GM23248 (cell line): ENCODE results near the gene GOLGA6L1.

Experiments used
- EZH2 ChIP-seq: fragments of 200-600 bp; sonication (generic); IDR thresholded peaks from 2 replicates; pipeline ENCODE4 v1.6.1; 2018; ENCODE audit warnings: antibody characterized with exemption, mild to moderate bottlenecking; ENCODE audit not compliant: insufficient read depth, poor library complexity, severe bottlenecking
- EZH2phosphoT487 ChIP-seq: fragments of 200-600 bp; sonication (generic); IDR thresholded peaks from 2 replicates; pipeline ENCODE4 v1.6.1; 2018; ENCODE audit warnings: antibody characterized with exemption, moderate library complexity, mild to moderate bottlenecking, low read depth; ENCODE audit not compliant: insufficient read depth

GRCh38 chr15:23081271-23081670, 55.4 kb downstream of the GOLGA6L1 start:
- TF ChIP-seq EZH2 (no peak), EZH2phosphoT487 (no peak)
